HG02678 (cell line): Measurements from ENCODE around the gene ADORA1.

Experiments used
- ATAC-seq: cut with Tn5 transposase; IDR thresholded peaks from one replicate; pipeline ENCODE4 v1.9.1; 2021; ENCODE audit warnings: mild to moderate bottlenecking, moderate library complexity; ENCODE audit not compliant: unreplicated experiment

ADORA1 gene

DNA sequence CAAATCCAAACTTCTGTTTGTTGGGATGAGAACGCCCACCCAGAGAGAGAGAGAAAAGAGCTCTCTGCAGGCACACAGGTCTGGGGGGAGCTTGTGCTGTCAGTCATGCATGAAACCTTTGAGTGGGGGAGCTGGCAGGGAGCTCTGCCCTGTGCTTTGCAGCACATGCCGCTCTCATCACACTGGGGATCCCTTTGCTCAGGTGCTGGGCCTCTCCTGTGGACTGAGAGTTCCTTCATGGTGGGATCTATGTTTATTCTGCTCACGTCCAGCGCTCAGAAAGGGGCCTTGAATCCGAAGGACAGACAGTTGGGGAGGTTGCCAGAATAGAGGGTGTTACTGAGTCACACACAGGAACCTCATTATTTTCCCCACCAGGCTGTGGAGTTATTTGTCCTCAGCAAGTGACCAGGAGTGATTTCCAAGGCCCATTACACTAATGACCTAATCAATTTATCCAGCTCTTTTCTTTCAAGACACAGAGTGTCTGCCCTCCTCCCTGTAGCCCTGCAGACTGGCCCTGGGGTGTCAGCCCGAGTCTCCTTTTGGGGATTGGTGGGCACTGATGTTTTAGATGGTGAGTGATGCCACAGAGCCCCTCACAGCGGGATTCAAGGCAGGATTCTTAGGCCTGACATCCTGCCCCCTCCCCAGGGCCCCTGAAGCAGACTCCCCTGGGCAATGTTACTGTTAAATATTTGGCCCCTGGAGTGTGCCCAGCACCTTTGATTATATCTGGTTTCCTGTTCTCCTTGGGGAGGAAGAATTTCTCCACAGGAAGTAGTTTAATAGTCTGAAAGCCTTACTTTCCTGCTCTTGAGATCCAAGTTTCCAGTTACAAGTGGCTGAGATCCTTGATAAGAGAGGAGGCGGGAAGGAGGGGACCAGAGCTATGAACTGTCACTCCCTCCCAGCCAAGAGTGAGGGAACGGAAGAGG lies 25.8 kb downstream of the ADORA1 start:
- ATAC-seq: no peak

DNA sequence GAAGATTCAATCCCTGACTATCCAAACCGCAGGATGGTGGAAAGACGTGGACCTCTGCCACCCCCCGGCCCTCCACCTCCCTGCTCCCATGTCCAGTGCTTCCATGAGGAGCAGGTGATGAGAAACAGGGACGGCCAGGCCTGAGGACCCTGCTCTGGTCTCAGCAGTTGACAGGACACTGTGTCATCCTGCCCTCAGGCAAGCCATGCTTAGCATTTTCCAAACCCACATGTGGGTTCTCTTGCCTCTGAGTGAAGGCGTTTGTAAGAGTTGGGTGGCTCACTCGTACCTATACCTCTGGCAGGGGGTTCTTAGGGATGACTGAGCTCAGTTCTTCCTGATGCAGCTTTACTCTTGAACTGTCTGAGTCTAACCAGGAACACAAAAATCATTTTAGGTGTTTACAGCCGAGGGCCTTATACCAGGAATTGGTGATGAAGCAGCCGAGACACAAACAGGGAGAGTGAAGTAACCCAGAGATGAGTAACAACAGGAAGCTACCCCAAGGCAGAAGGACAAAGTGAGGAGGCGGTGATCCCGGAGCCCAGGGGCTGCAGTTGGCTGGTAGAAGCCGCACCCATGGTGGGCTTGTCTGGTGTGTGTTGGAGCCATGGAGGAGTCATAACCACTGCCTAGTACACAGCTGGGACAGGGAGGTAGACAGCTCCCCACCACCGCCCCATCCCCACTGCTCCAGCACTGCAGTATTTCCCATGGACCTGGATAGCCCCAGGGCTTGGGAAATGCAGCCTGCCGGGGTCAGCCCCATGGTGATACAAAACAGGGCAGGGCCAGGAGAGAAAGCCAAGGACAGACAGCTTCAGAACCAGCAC lies 26.7 kb downstream of the ADORA1 start:
- ATAC-seq: no peak

DNA sequence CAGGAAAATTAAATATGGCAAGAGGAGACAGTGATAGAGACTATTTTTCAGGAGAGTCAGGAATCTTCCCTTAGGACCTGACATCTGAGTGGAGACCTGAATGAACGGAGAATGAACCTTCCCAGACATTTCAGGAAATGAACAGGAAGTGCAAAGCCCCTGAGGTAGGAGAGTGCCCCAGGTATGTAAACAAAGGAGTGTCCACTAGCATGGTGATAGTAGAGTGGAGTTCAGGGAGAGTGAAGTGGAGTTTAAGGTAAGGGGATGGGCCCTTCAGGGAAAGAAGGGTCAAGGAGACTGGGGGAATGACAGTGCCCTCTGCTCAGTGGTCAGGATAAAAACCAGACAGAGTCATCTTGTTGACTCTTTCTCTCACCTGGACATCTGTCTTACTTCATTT lies 28.8 kb downstream of the ADORA1 start:
- ATAC-seq: no peak

DNA sequence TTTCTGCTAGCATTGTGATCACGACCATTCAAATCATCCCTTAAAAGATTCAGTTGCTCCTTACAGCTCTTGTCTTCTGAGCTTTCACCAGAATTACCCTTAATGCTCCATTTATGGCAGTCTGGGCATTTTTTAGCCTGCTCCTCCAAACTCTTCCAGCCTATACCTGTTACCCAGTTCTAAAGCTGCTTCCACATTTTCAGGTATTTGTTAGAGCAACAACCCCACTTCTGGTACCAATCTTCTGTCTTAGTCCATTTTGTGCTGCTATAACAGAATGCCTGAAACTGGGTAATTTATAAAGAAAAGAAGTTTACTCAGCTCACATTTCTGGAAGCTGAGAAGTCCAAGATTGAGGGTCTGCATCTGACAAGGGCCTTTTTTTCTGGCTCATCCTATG lies 30.9 kb downstream of the ADORA1 start:
- no peak for ATAC-seq

DNA sequence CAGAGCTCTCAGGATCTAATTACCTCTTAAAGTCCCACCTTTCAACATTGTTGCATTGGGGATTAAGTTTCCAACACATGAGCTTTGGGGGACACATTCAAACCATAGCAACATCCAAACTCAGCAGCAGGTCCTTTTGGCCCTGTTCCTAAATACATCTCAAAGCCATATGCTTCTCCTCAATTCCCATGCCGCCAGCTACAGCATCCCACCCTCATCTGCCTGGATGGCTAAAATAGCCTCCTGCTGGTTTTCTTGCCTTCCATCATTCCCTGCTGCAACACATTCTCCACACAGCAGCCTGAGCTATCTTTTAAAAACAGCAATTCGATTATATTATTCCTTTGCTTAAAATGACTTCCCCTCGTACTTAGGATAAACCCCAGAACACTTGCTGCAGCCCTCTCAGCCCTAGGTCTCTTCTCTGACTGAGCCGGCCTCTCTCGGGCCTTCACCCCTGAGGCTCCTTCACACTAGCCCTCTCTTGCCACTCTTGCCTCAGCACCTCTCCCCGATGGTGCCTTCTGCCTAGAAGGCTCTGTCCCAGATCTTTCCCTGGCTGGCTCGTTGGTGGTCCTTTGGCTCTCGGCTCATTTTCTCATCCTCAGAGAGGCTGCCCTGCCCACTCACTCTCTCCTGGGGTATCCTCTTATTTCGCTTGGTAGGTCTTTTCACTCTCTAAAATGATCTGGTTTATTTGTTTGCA lies 31.6 kb downstream of the ADORA1 start:
- ATAC-seq: no peak

DNA sequence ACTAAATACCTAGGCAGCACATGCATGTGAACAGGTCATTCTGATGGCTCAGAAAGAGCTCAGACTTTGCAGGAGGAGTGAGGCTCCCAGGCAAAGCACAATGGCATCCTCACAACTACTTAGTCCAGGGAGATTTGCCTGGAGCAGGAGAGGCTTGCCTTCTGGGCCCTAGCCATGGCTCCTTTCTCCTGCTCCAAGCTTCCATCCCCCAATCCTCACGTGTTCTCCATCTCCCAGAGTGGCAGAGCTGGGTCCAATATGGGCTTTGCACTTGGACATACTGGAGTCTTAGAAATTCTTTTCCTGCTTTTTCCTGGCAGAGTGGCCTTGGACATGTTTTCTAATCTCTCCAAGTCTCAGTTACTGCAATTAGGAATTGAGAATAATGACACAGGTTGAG lies 32.3 kb downstream of the ADORA1 start:
- ATAC-seq: no peak

DNA sequence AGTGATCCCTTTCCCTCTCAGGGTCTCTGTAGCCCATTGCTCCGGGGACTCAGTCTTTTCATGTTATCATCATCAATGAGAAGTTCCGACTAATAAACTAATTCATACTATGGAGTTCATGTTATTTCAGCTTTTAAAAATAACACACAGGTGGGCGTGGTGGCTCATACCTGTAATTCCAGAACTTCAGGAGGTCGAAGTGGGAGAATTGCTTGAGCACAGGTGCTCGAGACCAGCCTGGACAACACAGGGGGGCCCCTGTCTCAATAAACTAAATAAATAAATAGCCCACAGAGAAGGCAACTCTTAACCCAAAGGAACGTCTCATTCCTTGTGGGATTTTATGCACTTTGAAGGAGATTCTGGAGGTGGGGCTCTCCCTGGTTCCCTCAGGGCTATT lies 33.6 kb downstream of the ADORA1 start:
- ATAC-seq: no peak

DNA sequence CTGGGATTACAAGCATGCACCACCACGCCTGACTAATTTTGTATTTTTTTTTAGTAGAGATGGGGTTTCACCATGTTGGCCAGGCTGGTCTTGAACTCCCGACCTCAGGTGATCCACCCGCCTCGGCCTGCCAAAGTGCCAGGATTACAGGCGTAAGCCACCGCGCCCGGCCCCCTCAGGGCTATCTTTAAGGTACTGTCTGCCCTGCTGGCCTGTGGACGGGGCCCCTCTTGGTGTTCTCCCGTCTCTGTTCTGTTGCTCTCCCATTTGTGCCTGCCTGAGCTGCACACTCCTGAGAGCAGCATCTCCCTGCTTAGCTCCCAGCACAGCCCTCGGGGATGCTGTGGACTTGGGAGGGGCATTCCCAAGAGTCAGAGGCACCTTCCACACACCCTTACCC lies 34.2 kb downstream of the ADORA1 start:
- ATAC-seq: no peak

DNA sequence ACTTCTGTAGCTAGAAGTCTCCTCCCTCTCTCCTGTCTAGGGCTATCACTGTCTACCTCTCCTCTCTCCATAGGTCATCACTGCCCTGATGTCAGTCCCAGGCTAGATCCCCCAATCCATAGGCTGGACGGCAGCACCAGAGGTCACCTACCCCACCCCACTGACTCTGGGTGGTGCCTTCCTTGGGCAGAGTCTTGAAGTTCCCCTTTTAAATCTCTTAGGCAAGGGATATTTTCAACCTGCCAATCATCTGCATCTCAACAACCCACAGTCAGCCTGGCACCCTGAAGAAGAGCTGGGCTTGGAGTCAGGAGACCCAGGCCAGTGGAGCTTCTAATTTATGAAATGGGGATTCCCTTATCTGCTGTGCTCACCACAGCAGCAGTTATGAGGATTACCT lies 34.9 kb downstream of the ADORA1 start:
- ATAC-seq: no peak

DNA sequence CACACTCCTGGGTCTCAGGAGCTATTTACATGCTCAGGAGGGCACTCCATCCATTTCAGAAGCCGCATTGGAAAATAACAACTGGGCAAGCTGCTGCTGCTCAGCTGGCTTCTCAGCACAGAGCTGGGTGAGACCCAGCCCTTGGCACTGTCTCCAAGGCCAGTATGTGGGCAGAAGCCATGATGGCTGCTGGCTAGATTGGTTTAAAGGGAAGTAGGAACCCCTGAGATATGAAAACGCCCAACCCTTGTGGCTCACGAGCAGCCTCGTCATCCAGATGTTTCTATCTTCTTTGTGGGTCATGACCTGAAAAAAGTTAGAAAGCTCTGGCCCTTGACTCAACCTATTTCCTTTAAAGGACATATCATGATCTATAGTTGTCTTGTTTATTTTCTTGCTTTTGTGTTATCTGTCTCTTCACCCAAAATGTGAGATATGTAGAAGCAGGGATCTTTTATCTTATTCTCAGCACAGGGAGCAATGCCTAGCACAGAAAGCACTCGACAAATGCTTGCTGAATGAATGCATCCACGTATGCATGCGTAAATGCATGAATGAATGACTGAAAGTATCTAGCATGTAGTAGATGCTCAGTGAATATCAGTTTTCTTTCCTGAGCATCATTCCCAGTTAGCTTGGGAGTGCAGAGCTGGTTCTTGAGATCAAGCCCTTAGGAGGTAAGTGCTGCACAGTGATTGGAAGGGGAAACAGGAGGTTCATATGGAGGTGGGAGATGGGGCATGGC lies 36.5 kb downstream of the ADORA1 start:
- ATAC-seq: no peak

DNA sequence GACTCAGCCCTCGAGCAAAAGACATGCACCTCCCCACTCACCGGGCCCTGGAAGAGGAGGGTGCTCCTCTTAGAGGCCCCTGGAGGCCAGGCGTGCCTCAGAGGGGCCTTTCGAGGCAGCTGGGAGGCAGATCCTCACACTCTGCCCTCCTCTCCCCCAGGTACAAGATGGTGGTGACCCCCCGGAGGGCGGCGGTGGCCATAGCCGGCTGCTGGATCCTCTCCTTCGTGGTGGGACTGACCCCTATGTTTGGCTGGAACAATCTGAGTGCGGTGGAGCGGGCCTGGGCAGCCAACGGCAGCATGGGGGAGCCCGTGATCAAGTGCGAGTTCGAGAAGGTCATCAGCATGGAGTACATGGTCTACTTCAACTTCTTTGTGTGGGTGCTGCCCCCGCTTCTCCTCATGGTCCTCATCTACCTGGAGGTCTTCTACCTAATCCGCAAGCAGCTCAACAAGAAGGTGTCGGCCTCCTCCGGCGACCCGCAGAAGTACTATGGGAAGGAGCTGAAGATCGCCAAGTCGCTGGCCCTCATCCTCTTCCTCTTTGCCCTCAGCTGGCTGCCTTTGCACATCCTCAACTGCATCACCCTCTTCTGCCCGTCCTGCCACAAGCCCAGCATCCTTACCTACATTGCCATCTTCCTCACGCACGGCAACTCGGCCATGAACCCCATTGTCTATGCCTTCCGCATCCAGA lies 37.7 kb downstream of the ADORA1 start:
- no peak for ATAC-seq

DNA sequence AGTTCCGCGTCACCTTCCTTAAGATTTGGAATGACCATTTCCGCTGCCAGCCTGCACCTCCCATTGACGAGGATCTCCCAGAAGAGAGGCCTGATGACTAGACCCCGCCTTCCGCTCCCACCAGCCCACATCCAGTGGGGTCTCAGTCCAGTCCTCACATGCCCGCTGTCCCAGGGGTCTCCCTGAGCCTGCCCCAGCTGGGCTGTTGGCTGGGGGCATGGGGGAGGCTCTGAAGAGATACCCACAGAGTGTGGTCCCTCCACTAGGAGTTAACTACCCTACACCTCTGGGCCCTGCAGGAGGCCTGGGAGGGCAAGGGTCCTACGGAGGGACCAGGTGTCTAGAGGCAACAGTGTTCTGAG lies 38.3 kb downstream of the ADORA1 start:
- ATAC-seq: no peak

DNA sequence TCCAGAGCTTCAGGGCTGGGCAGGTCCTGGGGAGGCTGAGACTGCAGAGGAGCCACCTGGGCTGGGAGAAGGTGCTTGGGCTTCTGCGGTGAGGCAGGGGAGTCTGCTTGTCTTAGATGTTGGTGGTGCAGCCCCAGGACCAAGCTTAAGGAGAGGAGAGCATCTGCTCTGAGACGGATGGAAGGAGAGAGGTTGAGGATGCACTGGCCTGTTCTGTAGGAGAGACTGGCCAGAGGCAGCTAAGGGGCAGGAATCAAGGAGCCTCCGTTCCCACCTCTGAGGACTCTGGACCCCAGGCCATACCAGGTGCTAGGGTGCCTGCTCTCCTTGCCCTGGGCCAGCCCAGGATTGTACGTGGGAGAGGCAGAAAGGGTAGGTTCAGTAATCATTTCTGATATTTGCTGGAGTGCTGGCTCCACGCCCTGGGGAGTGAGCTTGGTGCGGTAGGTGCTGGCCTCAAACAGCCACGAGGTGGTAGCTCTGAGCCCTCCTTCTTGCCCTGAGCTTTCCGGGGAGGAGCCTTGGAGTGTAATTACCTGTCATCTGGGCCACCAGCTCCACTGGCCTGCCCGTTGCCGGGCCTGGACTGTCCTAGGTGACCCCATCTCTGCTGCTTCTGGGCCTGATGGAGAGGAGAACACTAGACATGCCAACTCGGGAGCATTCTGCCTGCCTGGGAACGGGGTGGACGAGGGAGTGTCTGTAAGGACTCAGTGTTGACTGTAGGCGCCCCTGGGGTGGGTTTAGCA lies 38.8 kb downstream of the ADORA1 start:
- ATAC-seq: no peak

DNA sequence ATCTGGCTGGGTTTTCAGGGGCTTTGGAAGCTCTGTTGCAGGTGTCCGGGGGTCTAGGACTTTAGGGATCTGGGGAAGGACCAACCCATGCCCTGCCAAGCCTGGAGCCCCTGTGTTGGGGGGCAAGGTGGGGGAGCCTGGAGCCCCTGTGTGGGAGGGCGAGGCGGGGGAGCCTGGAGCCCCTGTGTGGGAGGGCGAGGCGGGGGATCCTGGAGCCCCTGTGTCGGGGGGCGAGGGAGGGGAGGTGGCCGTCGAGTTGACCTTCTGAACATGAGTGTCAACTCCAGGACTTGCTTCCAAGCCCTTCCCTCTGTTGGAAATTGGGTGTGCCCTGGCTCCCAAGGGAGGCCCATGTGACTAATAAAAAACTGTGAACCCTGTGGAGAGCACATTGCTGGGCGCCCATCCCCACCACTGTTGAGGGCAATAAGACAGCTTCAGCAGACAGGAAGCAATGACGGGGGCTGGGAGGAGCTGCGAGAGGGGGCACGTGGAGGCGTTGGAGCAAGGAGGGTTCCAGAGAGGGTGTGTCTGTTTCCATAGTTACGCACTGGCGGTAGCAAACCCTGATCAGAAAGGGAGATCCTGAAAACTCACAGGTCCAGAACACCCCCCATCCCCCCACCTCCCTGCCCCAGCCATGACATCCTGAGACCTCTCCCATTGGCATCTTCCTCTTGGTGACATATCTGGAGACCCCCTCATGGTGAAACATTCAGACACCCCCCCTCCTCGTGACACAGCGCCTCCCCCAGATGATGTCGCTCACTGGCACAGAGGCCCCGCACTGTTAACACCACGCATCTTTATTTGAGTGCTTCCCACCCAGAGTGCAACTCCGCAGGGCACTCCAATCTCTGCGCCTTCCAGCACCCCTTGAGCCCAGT lies 39.7 kb downstream of the ADORA1 start:
- no peak for ATAC-seq

DNA sequence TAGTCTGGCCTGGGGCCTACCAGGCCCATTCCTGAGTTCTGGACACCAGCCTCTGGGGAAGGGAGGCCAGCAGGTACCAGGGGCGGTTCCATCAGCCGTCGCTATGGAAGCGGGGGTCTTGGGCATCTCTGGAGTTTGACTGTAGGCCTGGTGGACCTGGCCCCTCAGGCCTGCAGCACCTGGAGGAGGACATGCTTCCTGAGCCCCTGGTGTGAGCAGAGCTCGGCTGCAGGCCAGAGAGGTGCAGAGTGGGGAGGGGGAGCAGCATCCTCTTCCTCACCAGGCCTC lies 40.3 kb downstream of the ADORA1 start:
- no peak for ATAC-seq

DNA sequence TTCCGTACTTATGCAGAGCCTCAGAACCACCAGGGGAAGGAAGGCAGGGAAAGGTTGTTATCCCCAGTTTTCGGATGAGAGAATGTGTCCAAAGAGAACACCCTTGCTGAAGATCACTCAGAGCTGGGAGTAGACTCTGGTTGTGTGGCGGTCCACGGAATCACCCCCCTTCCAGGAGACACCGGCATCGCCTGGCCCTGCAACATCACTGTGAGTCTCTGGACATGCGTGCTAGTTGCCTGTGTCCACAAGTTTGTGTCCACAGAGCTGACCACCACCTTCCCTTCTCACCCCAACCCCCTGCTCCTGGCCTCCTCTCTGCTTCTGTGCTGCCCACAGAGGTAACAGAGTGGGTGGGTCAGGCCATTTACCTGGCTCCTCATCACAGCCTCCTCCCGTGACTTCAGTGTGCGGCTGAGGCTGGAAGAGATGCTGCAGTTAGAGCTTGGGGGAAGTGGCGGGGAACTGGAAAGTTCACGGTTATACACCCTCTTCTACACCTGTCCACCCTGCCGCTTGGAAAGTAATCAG lies 40.8 kb downstream of the ADORA1 start:
- no peak for ATAC-seq

DNA sequence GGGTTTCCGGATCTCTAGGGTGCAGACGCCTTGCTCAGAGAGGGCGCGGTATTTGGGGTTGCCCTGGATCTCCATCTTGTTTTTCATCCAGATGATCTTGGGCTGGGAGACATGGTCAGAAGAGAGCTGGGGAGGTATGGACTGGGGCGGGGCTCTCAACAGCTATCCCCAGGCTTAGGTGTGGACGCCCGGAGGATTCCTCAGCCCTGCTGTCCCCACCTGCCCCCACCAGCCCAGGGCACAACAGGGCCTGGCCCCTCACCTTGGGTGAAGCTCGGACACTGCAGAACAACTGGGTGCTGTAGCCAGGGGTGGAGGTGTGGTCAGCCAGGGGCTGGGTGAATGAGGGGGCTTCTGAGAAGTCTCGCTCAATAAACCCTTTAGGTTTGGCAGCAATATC lies 41.5 kb downstream of the ADORA1 start:
- ATAC-seq: no peak

DNA sequence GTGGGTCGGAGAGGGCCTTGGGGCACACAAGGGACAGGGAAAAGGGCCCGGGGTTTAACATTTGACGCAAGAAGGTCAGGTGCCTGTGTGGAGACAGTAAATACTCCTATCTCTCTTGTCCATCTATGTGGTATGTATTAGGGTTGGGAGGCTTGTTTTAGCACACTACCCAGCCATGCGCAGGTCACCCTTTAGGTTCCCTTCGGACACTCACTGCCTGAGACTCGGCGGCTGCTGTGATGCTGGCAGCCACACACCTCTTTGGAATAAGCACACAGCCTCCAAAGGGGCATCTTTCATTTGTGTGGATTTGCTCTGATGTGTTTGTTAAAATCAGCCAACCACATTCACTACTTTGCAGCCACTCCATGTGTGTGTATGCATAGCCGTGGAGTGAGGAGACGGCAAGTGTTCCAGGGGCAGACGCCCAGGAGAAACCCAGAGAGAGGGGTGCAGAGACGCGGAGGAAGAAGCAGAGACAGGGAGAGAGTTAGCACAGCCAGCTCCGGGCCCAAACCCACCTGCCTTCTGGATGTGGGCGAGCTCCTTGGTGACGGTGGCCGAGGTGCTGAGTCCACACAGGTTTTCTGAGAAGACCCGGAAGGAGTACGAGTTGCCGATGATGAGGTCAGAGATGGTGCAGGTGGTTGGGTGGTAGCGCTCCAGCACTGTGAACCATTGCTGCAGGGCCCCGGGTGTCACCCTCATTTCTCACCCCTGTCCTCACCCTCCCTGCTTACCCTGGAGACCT lies 42.4 kb downstream of the ADORA1 start:
- no peak for ATAC-seq
